LNCAP (cell line): ENCODE data around the gene FBLN5.

Experiments used
- CTCF ChIP-seq: fragments of 450-650 bp; IDR thresholded peaks from 2 replicates; pipeline ENCODE4 v1.5.1; 2017; ENCODE audit warnings: mild to moderate bottlenecking

Gene FBLN5

DNA sequence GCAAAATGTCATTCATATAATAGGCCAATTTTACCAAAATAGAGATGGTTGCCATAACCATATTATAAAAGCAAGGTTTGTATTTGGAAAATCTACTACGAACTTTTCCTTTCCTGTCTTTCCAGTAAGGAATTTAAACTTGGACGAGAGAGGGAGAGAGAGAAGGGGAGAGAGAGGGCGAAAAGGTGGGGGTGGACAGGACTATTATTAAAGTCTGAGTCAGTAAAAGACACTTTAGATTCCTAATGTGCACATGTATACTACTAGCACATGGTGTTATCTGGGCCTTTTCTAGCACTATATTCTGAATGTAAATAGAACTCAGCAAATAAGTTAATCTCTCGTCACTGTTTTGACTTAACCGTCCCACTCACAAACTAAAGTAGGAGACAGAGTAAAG lies 30.4 kb upstream of the FBLN5 start:
- TF ChIP-seq CTCF: no peak

GRCh38 chr14:91975763-91976162 lies 28.3 kb upstream of the FBLN5 start:
- no peak for TF ChIP-seq CTCF

DNA sequence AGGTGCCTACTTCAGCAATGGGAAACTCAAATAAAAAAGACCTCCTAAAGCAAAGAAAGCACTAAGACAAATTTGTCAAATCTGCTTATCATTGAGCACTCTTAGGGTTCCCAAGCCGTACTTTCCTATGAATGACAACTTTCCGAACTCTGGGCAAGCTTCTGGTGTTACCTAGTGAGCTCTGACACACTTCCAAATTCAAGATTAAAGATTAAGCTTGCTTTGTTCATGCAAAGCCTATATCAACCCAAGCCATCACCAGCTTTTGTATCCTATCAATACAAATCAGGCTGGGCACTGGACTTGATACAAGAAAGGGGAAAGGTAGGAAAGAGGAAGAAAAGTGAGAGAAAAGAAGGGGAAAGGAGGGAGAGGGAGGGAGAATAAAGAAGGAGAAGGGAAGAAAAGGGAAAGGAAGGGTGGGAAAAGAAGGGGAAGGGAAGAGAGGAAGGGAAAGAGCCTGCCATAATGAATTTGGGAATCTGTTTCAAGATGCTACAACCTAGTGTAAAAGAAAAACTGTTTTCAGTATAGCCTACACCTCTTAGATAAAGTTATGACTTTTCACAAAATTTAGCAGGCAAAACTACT lies 23.8 kb upstream of the FBLN5 start:
- no peak for TF ChIP-seq CTCF

DNA sequence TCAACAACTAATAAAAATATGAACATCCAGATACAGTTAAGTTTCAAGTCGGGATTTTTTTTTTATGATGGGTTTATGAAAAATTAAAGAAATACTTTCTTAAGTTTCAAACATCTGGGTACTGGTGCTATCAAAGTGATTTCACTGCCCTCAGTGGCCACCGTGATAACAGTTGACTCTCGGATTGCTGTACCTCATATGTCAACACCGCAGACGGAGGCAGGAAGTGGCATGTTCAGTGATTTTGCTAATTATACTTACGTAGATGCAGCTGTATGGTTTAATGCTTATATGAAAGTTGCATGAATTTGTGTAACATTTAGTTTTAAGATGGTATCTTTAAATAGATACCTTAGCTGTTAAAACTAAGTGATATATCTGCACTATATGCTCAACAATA lies 20.8 kb upstream of the FBLN5 start:
- TF ChIP-seq CTCF: no peak

DNA sequence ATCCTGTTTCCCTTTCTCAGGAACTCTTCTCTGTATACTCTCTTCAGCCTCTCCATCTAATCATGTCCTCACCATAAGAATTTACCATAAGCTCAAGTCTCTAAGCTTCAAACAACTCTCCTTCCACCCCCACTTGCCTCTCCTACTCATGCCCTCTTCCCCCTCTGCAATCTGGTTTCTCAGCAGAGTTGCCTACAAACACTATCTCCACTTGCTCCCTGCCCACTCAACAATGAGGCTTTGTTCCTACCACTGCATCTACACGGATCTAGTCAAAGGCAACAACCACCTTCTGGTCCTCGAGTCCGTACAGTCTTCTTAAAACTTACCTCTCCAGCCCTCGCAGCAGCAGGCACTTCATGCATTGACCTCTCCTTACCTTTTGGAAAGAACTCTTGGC lies 17.2 kb upstream of the FBLN5 start:
- TF ChIP-seq CTCF: no peak

- no peak for TF ChIP-seq CTCF
Measured at GRCh38 chr14:91964011-91964410, 16.5 kb upstream of the FBLN5 start.

DNA sequence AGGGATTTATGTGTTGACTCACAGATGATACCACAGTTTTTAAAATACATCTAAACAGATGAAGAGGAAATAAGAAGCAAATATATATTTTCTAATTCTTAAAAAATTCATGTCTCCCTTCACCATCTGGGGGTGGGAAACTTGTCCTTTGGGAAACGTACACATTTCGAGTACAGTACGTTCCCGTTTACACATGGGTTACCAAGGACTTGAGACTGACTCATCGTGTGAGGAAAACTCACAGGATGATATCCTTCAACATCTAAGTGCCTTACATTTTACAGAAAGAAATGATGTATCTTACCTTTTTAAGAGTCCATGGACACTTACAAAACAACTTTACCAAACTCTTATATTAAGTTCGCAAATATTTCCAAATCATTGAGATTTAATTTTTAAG lies 16.0 kb upstream of the FBLN5 start:
- no peak for TF ChIP-seq CTCF
